Measurements from ENCODE around the gene ERN2. TPM values are rescaled to one million over a fixed set of nuclear protein-coding genes. Genes with fewer than 3 reads are reported as not detected.

ERN2 gene
- total RNA-seq, 1 donor, result not detected

GRCh38 chr16:23691483-23692189, 21.4 kb downstream of the ERN2 start:
- Histone ChIP-seq H3K4me3 (ENCODE audit: insufficient read depth, low read length) (no peak overlapping the region), H3K27me3 (ENCODE audit: insufficient read depth, low read length) (no peaks in the 10 kb centered on the region), H3K9me3 (ENCODE audit: low read depth, low read length) (no peaks in the 10 kb centered on the region), H3K36me3 (ENCODE audit: insufficient read depth, low read length) (peaks cover 39% of the 10 kb centered on the region), H3K27ac (ENCODE audit: low read depth, low read length) (no peak overlapping the region), H3K79me2 (ENCODE audit: insufficient read depth, low read length) (no peaks in the 10 kb centered on the region), H3K4me1 (ENCODE audit: insufficient read depth, low read length) (peaks cover 6% of the 10 kb centered on the region), H4K20me1 (ENCODE audit: insufficient read depth, low read length) (no peaks in the 10 kb centered on the region), H2AFZ (ENCODE audit: low read length) (no peak overlapping the region), H3K4me2 (ENCODE audit: insufficient read depth, low read length) (no peak overlapping the region)
- DNase-seq (ENCODE audit: insufficient read length, low spot score, missing footprints), result peak; percentile 90
- TF ChIP-seq CTCF (IDR thresholded peaks at IDR 0.05; ENCODE audit: extremely low read depth, low read depth, low read length), result no peak

- Histone ChIP-seq H3K27me3 (ENCODE audit: insufficient read depth, low read length) (no peaks in the 10 kb centered on the region), H3K4me3 (ENCODE audit: insufficient read depth, low read length) (no peak overlapping the region), H3K79me2 (ENCODE audit: insufficient read depth, low read length) (no peaks in the 10 kb centered on the region), H4K20me1 (ENCODE audit: insufficient read depth, low read length) (no peaks in the 10 kb centered on the region), H3K4me2 (ENCODE audit: insufficient read depth, low read length) (no peak overlapping the region), H2AFZ (ENCODE audit: low read length) (no peak overlapping the region), H3K36me3 (ENCODE audit: insufficient read depth, low read length) (peaks cover 46% of the 10 kb centered on the region), H3K27ac (ENCODE audit: low read depth, low read length) (no peak overlapping the region), H3K9me3 (ENCODE audit: low read depth, low read length) (no peaks in the 10 kb centered on the region), H3K4me1 (ENCODE audit: insufficient read depth, low read length) (peaks cover 6% of the 10 kb centered on the region)
- no peak for TF ChIP-seq CTCF (IDR thresholded peaks at IDR 0.05; ENCODE audit: extremely low read depth, low read depth, low read length)
- DNase-seq (ENCODE audit: insufficient read length, low spot score, missing footprints), result peak; percentile 48
Observed at GRCh38 chr16:23690771-23691482, 22.1 kb downstream of the ERN2 start.

GRCh38 chr16:23689442-23690187, 23.4 kb downstream of the ERN2 start:
- Histone ChIP-seq H3K36me3 (ENCODE audit: insufficient read depth, low read length) (peaks cover 58% of the 10 kb centered on the region), H3K4me2 (ENCODE audit: insufficient read depth, low read length) (no peak overlapping the region), H3K79me2 (ENCODE audit: insufficient read depth, low read length) (peaks cover 3% of the 10 kb centered on the region), H3K27me3 (ENCODE audit: insufficient read depth, low read length) (no peaks in the 10 kb centered on the region), H2AFZ (ENCODE audit: low read length) (no peak overlapping the region), H4K20me1 (ENCODE audit: insufficient read depth, low read length) (no peaks in the 10 kb centered on the region), H3K4me1 (ENCODE audit: insufficient read depth, low read length) (peaks cover 6% of the 10 kb centered on the region), H3K27ac (ENCODE audit: low read depth, low read length) (no peak overlapping the region), H3K4me3 (ENCODE audit: insufficient read depth, low read length) (no peak overlapping the region), H3K9me3 (ENCODE audit: low read depth, low read length) (no peaks in the 10 kb centered on the region)
- no peak for DNase-seq (ENCODE audit: insufficient read length, low spot score, missing footprints)
- no peak for TF ChIP-seq CTCF (IDR thresholded peaks at IDR 0.05; ENCODE audit: extremely low read depth, low read depth, low read length)

Data from osteoblast (primary cell).